Astrocyte (in vitro differentiated cells and primary cell): ENCODE measurements around the gene OPTN. TPM values are rescaled to one million over a fixed set of nuclear protein-coding genes. Genes with fewer than 3 reads are reported as not detected.

Experiments used
- DNase-seq: peaks from one replicate; pipeline ENCODE4 v3.0.0-alpha.2; 2010; ENCODE audit warnings: low read depth
- FAIRE-seq: peaks from 2 replicates; lab custom pipeline; 2011; peaks lifted over from hg19 to GRCh38; lab: Jason Lieb, UNC
- H2AFZ ChIP-seq: 2 replicates; pipeline ENCODE4 v1.6.0; 2012; ENCODE audit warnings: low read depth, low read length, inconsistent platforms
- H3K27ac ChIP-seq: 2 replicates; pipeline ENCODE4 v1.5.1; 2011; ENCODE audit warnings: low read depth, low read length, inconsistent platforms
- H3K27me3 ChIP-seq: 2 replicates; pipeline ENCODE4 v1.6.0; 2011; ENCODE audit warnings: low read length, inconsistent platforms; ENCODE audit not compliant: insufficient read depth
- H3K36me3 ChIP-seq: 2 replicates; pipeline ENCODE4 v1.5.1; 2011; ENCODE audit warnings: low read length, inconsistent platforms; ENCODE audit not compliant: insufficient read depth
- H3K4me1 ChIP-seq: 2 replicates; pipeline ENCODE4 v1.5.1; 2011; ENCODE audit warnings: low read length, inconsistent platforms; ENCODE audit not compliant: insufficient read depth
- H3K4me2 ChIP-seq: 2 replicates; pipeline ENCODE4 v1.6.0; 2012; ENCODE audit warnings: low read length, inconsistent platforms
- H3K4me3 ChIP-seq: 2 replicates; pipeline ENCODE4 v1.5.1; 2011; ENCODE audit warnings: low read depth, mild to moderate bottlenecking, low read length, inconsistent platforms; ENCODE audit not compliant: insufficient read depth
- H3K79me2 ChIP-seq: 2 replicates; pipeline ENCODE4 v1.6.0; 2012; ENCODE audit warnings: mild to moderate bottlenecking, low read length, inconsistent platforms; ENCODE audit not compliant: insufficient read depth
- H3K9ac ChIP-seq: 2 replicates; pipeline ENCODE4 v1.6.0; 2012; ENCODE audit warnings: mild to moderate bottlenecking, low read length, inconsistent platforms
- H3K9me3 ChIP-seq: 2 replicates; pipeline ENCODE4 v1.5.1; 2012; ENCODE audit warnings: low read depth, mild to moderate bottlenecking, low read length, inconsistent platforms; ENCODE audit not compliant: insufficient read depth
- H4K20me1 ChIP-seq: 2 replicates; pipeline ENCODE4 v1.6.0; 2012; ENCODE audit warnings: low read length, inconsistent platforms; ENCODE audit not compliant: insufficient read depth
- H3K27ac Mint-ChIP-seq: one replicate; pipeline ENCODE4 v1.8.0; 2021; ENCODE audit warnings: mild to moderate bottlenecking, mixed read lengths; ENCODE audit not compliant: unreplicated experiment
- H3K27me3 Mint-ChIP-seq: one replicate; pipeline ENCODE4 v1.8.0; 2021; ENCODE audit warnings: low read depth, mixed read lengths; ENCODE audit not compliant: unreplicated experiment
- H3K36me3 Mint-ChIP-seq: one replicate; pipeline ENCODE4 v1.8.0; 2021; ENCODE audit warnings: low read depth, mixed read lengths; ENCODE audit not compliant: unreplicated experiment
- H3K4me1 Mint-ChIP-seq: one replicate; pipeline ENCODE4 v1.8.0; 2021; ENCODE audit warnings: low read depth, mixed read lengths; ENCODE audit not compliant: unreplicated experiment
- H3K4me3 Mint-ChIP-seq: one replicate; pipeline ENCODE4 v1.8.0; 2021; ENCODE audit warnings: mild to moderate bottlenecking, moderate library complexity, mixed read lengths; ENCODE audit not compliant: unreplicated experiment
- H3K9me3 Mint-ChIP-seq: one replicate; pipeline ENCODE4 v1.8.0; 2021; ENCODE audit warnings: mild to moderate bottlenecking, mixed read lengths; ENCODE audit not compliant: unreplicated experiment
- CTCF ChIP-seq: IDR thresholded peaks from 2 replicates; pipeline ENCODE4 v1.5.1; 2011; ENCODE audit warnings: low read depth, mild to moderate bottlenecking, inconsistent platforms, low read length, moderate library complexity; ENCODE audit not compliant: insufficient read depth
- EZH2 ChIP-seq: IDR thresholded peaks from 2 replicates; pipeline ENCODE4 v1.6.1; 2012; ENCODE audit warnings: mild to moderate bottlenecking, low read length, inconsistent platforms; ENCODE audit not compliant: insufficient read depth
- total RNA-seq: library from RNA; stranded (reverse); gene quantifications from 2 replicates; pipeline ENCODE4 v1.2.1, GENCODE V29; 2021

Gene OPTN
- total RNA-seq, 1 donor from 2014 or later: 164 TPM

GRCh38 chr10:13062803-13063202, 37.2 kb upstream of the OPTN start:
- H3K27ac ChIP-seq: no peak overlapping the region
- DNase-seq: no peak
- no peaks in the 10 kb centered on the region for H4K20me1 ChIP-seq
- no peaks in the 10 kb centered on the region for H3K36me3 ChIP-seq
- Mint-ChIP-seq H3K4me3 (no peak overlapping the region), H3K36me3 (peaks cover 6% of the 10 kb centered on the region), H3K4me1 (no peaks in the 10 kb centered on the region), H3K27ac (no peak overlapping the region), H3K27me3 (peaks cover 5% of the 10 kb centered on the region), H3K9me3 (peaks cover 5% of the 10 kb centered on the region)
- H3K79me2 ChIP-seq: no peaks in the 10 kb centered on the region
- H2AFZ ChIP-seq: no peak overlapping the region
- H3K4me3 ChIP-seq: no peak overlapping the region
- H3K4me2 ChIP-seq: no peak overlapping the region
- no peaks in the 10 kb centered on the region for H3K4me1 ChIP-seq
- no peaks in the 10 kb centered on the region for H3K27me3 ChIP-seq
- FAIRE-seq: no peak
- no peak overlapping the region for H3K9ac ChIP-seq
- H3K9me3 ChIP-seq: no peaks in the 10 kb centered on the region
- TF ChIP-seq CTCF: no peak
- TF ChIP-seq EZH2: no peak

GRCh38 chr10:13066527-13066926, 33.4 kb upstream of the OPTN start:
- Histone ChIP-seq H4K20me1 (no peaks in the 10 kb centered on the region), H3K9ac (no peak overlapping the region), H3K36me3 (no peaks in the 10 kb centered on the region), H2AFZ (no peak overlapping the region), H3K4me1 (no peaks in the 10 kb centered on the region), H3K9me3 (no peaks in the 10 kb centered on the region), H3K79me2 (no peaks in the 10 kb centered on the region), H3K4me2 (no peak overlapping the region), H3K27me3 (no peaks in the 10 kb centered on the region), H3K4me3 (no peak overlapping the region), H3K27ac (no peak overlapping the region)
- DNase-seq (no peak), FAIRE-seq (no peak)
- Mint-ChIP-seq H3K4me3 (no peak overlapping the region), H3K27me3 (no peaks in the 10 kb centered on the region), H3K36me3 (peaks cover 4% of the 10 kb centered on the region), H3K4me1 (no peaks in the 10 kb centered on the region), H3K9me3 (peaks cover 8% of the 10 kb centered on the region), H3K27ac (no peak overlapping the region)
- no peak for TF ChIP-seq EZH2
- TF ChIP-seq CTCF: no peak

- no peak for DNase-seq
- H3K27me3 Mint-ChIP-seq: no peaks in the 10 kb centered on the region
- no peaks in the 10 kb centered on the region for H4K20me1 ChIP-seq
- H3K9me3 Mint-ChIP-seq: peaks cover 13% of the 10 kb centered on the region
- no peak overlapping the region for H3K4me3 ChIP-seq
- no peaks in the 10 kb centered on the region for H3K27me3 ChIP-seq
- no peak overlapping the region for H2AFZ ChIP-seq
- H3K4me1 Mint-ChIP-seq: no peaks in the 10 kb centered on the region
- H3K4me2 ChIP-seq: no peak overlapping the region
- H3K9ac ChIP-seq: no peak overlapping the region
- no peak for TF ChIP-seq EZH2
- TF ChIP-seq CTCF: no peak
- peaks cover 4% of the 10 kb centered on the region for H3K36me3 Mint-ChIP-seq
- H3K27ac Mint-ChIP-seq: no peak overlapping the region
- H3K27ac ChIP-seq: no peak overlapping the region
- no peaks in the 10 kb centered on the region for H3K79me2 ChIP-seq
- H3K4me3 Mint-ChIP-seq: no peak overlapping the region
- no peaks in the 10 kb centered on the region for H3K9me3 ChIP-seq
- no peak for FAIRE-seq
- no peaks in the 10 kb centered on the region for H3K36me3 ChIP-seq
- no peaks in the 10 kb centered on the region for H3K4me1 ChIP-seq
These were observed 32.5 kb upstream of the OPTN start for GRCh38 chr10:13067431-13067830.
